ENCODE measurements around the gene PARD3B.

The PARD3B gene

DNA sequence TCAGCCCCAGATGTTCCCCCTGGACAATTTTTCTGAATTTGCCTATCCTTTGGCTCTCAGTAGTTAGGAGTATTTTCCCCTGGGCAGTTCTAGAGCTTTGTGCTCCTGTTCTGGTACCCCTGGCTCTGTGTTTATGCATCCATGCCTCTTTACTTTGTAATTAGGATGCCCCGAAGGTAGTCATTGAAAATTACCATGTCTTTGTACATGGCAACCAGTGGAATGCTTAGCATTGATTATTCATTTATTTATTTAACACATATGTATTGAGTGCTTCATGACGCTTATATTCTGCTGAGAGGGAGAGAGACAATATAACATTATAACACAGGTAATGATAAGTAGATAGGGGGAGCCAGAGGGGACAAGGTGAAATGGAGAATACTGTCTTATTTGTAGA, 346.5 kb downstream of the PARD3B start:
- no peak overlapping the region for H3K27ac ChIP-seq (ENCODE audit: low read depth, low read length)
- H2AFZ ChIP-seq (ENCODE audit: low read depth, low read length, severe bottlenecking): no peak overlapping the region

DNA sequence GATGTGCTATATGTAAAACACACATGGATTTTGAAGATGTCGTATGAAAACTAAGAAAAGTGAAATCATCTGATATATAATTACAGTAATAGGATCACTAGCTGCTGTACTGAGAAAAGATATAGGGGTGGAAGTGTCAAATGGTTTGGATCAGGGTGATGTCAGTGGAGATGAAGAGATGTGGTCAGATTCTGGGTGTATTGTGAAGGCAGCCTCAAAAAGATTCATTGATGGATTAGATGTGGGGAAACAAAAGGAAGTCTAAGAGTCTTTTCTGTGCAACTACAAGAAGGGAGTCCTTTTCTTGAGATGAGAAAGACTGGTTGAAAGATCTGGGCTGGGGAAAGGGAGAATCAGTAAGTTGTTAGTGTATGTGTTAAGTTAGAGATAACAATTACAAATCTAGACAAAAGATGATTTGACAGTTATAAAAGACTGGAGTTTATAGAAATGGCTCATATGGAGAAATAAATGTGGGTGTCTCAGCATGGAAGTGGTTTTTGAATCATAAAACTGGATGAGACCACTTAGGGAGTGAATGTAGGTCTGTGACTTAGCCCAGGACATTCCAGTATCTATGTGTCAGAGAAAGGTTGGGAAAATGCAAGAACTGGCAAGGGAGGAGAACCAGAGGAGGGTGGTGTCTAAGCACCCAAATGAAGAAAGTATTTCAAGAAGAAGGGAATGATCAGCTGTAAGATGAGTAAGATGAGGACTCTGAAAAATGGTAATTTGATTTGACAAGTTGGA, 347.4 kb downstream of the PARD3B start:
- no peaks in the 10 kb centered on the region for H3K79me2 ChIP-seq (ENCODE audit: insufficient read depth, low read length)
- H3K27ac ChIP-seq (ENCODE audit: low read depth, low read length): no peak overlapping the region
- H3K27me3 ChIP-seq (ENCODE audit: low read length): no peaks in the 10 kb centered on the region
- no peaks in the 10 kb centered on the region for H3K9me3 ChIP-seq (ENCODE audit: insufficient read depth, low read length)
- H4K20me1 ChIP-seq (ENCODE audit: low read depth, low read length): no peaks in the 10 kb centered on the region
- H3K36me3 ChIP-seq (ENCODE audit: low read length): no peaks in the 10 kb centered on the region
- no peaks in the 10 kb centered on the region for H3K9me2 ChIP-seq (replicated peaks; ENCODE audit: insufficient read depth, low read length)
- TF ChIP-seq, protein P1, sequence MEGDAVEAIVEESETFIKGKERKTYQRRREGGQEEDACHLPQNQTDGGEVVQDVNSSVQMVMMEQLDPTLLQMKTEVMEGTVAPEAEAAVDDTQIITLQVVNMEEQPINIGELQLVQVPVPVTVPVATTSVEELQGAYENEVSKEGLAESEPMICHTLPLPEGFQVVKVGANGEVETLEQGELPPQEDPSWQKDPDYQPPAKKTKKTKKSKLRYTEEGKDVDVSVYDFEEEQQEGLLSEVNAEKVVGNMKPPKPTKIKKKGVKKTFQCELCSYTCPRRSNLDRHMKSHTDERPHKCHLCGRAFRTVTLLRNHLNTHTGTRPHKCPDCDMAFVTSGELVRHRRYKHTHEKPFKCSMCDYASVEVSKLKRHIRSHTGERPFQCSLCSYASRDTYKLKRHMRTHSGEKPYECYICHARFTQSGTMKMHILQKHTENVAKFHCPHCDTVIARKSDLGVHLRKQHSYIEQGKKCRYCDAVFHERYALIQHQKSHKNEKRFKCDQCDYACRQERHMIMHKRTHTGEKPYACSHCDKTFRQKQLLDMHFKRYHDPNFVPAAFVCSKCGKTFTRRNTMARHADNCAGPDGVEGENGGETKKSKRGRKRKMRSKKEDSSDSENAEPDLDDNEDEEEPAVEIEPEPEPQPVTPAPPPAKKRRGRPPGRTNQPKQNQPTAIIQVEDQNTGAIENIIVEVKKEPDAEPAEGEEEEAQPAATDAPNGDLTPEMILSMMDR (IDR thresholded peaks at IDR 0.05; ENCODE audit: insufficient read depth, low read length, poor library complexity, severe bottlenecking): no peak
- TF ChIP-seq EZH2phosphoT487 (conservative IDR thresholded peaks at IDR 0.05; ENCODE audit: low read length): no peak
- no peak overlapping the region for H3K4me2 ChIP-seq (ENCODE audit: low read depth, low read length, poor library complexity, severe bottlenecking)
- H3F3A ChIP-seq (ENCODE audit: insufficient read depth): no peaks in the 10 kb centered on the region
- H2AFZ ChIP-seq (ENCODE audit: low read depth, low read length, severe bottlenecking): no peak overlapping the region
- no peak overlapping the region for H3K4me3 ChIP-seq (ENCODE audit: insufficient read depth, low read length, poor library complexity, severe bottlenecking)
- no peak overlapping the region for H3K9ac ChIP-seq (ENCODE audit: low read length)

More for the DNA sequence above, 346.5 kb downstream of the PARD3B start:
- Histone ChIP-seq H4K20me1 (ENCODE audit: low read depth, low read length) (no peaks in the 10 kb centered on the region), H3K4me2 (ENCODE audit: low read depth, low read length, poor library complexity, severe bottlenecking) (no peak overlapping the region), H3K9me3 (ENCODE audit: insufficient read depth, low read length) (no peaks in the 10 kb centered on the region), H3K79me2 (ENCODE audit: insufficient read depth, low read length) (no peaks in the 10 kb centered on the region), H3K27me3 (ENCODE audit: low read length) (no peaks in the 10 kb centered on the region), H3K9me2 (replicated peaks; ENCODE audit: insufficient read depth, low read length) (no peaks in the 10 kb centered on the region), H3F3A (ENCODE audit: insufficient read depth) (no peaks in the 10 kb centered on the region), H3K4me3 (ENCODE audit: insufficient read depth, low read length, poor library complexity, severe bottlenecking) (no peak overlapping the region), H3K9ac (ENCODE audit: low read length) (no peak overlapping the region), H3K36me3 (ENCODE audit: low read length) (no peaks in the 10 kb centered on the region)
- TF ChIP-seq, protein P1 (IDR thresholded peaks at IDR 0.05; ENCODE audit: insufficient read depth, low read length, poor library complexity, severe bottlenecking): no peak
- TF ChIP-seq EZH2phosphoT487 (conservative IDR thresholded peaks at IDR 0.05; ENCODE audit: low read length): no peak

DNA sequence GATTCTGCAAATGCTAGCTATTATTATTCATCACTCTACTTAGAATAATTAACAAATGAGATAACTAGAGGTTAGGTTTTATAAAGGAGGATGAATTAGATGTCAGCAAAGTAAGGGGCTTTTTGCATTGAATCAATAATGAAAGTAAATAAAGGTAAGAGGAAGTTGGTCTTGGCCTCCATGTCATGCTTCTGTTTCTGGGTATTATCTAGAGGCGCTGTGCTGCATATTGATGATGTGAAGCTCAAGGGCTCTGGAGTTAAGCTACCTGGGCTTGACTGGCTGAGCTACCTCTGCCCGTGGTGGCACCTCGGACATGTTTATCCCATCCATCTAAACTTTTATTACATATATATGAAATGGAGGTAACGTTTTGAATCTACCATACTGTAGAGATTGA, 350.9 kb downstream of the PARD3B start:
- Histone ChIP-seq H3K27ac (ENCODE audit: low read depth, low read length) (no peak overlapping the region), H4K20me1 (ENCODE audit: low read depth, low read length) (no peaks in the 10 kb centered on the region), H3F3A (ENCODE audit: insufficient read depth) (no peaks in the 10 kb centered on the region), H3K36me3 (ENCODE audit: low read length) (no peaks in the 10 kb centered on the region), H3K4me3 (ENCODE audit: insufficient read depth, low read length, poor library complexity, severe bottlenecking) (no peak overlapping the region), H2AFZ (ENCODE audit: low read depth, low read length, severe bottlenecking) (no peak overlapping the region), H3K9me3 (ENCODE audit: insufficient read depth, low read length) (no peaks in the 10 kb centered on the region), H3K27me3 (ENCODE audit: low read length) (no peaks in the 10 kb centered on the region), H3K79me2 (ENCODE audit: insufficient read depth, low read length) (no peaks in the 10 kb centered on the region), H3K9ac (ENCODE audit: low read length) (no peak overlapping the region), H3K9me2 (replicated peaks; ENCODE audit: insufficient read depth, low read length) (no peaks in the 10 kb centered on the region), H3K4me2 (ENCODE audit: low read depth, low read length, poor library complexity, severe bottlenecking) (no peak overlapping the region)
- TF ChIP-seq, protein P1 (IDR thresholded peaks at IDR 0.05; ENCODE audit: insufficient read depth, low read length, poor library complexity, severe bottlenecking): no peak
- TF ChIP-seq EZH2phosphoT487 (conservative IDR thresholded peaks at IDR 0.05; ENCODE audit: low read length): no peak

Data from SU-DHL-6 (cell line).